8988T (cell line): ENCODE results near the gene RNF220.
"Not testable (repeated sequence)": the region's sequence is repeated elsewhere in the genome, so short reads cannot be mapped to it uniquely, and the experiment has no call there.

ENCODE experiments used
- DNase-seq: peaks from one replicate; pipeline ENCODE4 v3.0.0; 2011

Gene RNF220

DNA sequence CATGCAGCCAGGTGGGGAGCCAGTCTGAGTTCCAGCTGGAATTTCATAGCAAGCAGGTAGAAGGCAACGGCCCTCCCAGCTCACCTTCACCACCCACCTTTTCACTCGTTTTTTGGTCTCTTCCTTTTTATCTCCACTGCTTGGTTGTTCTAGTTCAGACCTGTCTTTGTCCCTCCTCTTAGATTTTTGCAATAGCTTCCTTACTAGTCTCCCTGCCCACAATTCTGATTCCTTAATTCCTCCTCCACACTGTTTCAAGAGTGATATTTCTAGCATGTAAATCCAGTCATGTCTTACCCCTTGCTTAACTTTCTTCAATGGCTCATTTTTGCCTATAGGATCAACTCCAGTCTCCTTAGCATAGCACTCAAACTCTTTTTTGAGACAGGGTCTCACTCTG, 149.7 kb downstream of the RNF220 start:
- no peak for DNase-seq

GRCh38 chr1:44557778-44558177, 152.7 kb downstream of the RNF220 start:
- no peak for DNase-seq

DNA sequence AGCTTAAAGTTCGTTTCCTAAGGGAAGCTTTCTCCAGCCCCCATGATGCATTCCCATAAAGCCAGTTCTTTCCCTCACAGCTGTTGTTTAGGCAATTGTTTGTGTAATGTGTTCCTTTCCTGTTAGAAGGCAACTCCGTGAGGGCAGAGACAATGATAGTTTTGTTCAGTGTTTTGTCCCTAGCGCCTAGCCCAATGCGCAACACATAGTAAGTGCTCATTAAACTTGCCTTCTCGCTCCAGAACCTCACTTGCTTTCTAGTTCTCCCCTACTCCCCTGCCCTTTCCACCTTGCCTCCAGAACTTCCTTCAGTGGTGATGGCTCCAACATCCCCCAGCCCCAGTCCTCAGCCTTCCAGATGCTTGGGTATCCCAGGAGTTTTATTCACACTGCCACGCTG, 153.8 kb downstream of the RNF220 start:
- DNase-seq = no peak

DNA sequence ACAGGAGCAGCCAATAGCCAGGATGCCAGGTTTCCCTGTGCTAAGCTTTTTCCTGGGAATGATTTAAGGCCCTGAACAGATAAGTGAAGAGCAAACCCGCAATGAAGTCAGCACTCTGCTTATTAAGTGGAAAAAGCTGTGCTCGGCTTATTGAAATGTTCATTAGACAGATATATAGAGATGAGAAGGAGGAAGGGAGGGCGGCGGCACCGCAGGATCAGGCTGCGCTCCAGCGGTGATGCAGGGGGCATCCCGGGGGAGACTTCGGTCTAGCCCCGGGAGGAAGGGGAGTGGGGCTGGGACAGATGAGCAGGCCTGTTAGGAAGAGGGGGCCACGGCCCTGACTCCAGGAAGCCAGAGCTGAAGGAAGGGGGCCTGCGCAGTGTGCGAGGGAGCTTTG, 154.3 kb downstream of the RNF220 start:
- DNase-seq = no peak

DNA sequence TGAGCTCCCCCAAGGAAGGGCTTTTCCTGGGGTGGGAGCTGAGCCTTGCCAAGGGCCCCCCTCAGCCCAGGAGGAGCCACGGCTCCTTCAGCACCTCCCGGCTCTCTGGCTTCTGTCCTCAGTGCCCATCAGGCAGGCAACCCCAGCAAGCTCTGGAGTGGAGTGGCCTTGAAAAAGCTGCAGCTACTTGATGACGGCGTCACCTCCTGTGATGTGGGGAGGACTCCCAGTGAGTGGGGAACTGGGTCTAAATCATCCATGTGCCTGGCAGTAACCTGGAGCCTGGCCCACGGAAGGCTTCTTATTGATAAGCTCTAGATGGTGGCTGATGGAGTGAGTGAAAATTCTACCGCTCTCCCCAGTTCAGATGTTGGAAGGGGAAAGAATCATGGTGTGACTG, 154.9 kb downstream of the RNF220 start:
- no peak for DNase-seq

DNA sequence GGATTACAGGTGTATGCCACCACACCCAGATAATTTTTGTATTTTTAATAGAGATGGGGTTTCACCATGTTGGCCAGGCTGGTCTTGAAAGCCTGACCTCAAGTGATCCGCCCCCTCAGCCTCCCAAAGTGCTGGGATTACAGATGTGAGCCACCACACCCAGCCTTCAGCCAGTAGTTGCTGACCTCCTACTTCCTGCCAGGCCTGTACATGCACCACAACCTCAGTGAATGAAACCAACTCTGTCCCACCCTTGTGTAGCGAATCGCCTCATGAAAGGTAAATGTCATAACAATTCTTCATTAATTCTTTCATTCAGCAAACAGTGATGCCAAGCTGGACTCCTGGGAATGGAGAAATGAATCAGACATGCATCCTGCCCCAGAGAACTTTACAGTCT, 155.6 kb downstream of the RNF220 start:
- DNase-seq = not testable (repeated sequence)

GRCh38 chr1:44565259-44565750, 160.2 kb downstream of the RNF220 start:
- DNase-seq = no peak

DNA sequence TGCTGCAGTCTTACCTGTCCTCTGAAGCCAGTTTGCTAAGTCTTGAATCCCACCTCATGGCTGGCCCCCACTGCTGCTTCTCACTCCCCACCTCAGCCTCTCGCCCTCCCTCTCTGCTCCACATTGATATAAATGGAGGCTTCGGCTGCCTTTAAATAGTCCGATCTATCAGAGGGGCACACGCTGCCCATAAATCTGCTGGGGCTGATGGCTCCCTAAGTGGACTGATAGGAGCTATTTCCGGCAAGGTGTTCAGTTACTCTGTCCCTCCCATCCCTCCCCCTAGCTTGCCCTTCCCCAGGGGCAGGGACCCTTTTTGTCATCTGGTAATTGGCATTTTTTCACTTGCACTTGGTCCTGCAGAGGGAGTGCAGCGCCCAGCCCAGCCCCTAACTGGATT, 160.8 kb downstream of the RNF220 start:
- DNase-seq = no peak

DNA sequence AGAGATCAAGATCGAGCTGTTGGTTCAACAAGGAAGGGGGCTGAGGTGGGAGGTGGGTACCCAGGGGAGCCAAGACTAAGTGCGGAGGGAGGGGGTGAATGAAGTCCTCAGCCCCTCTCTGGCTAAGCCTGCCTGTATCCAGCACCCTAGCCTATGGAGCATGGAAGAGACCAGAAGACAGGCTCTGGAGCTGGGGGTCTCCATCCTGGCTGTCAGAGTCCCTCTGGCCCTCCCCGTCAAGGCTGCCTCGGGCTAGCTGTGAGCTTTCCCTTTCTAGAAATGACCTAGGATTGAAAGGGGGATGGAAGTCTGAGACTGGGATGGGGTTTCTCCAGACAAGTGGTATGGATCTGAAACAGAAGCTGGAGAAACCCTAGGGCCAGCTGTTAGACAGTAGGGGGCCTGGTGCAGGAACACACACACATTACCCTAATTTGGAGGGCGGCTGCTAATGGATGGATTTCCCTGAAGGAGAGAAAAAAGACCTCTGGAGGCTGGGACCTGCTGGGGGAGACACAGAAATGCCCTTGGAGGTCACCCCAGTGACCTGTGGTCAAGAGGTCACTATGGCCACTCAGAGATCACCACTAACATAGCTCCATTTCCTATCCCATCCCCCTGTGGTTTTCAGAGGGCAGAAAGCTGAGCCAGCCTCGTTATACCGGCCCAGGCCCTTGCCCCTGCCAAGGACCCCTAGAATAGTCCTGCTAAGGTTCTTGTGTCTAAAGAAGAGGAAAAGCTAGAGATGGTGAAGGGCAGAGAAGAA, 161.4 kb downstream of the RNF220 start:
- no peak for DNase-seq

- no peak for DNase-seq
Measured at GRCh38 chr1:44568128-44568900, 163.3 kb downstream of the RNF220 start.

DNA sequence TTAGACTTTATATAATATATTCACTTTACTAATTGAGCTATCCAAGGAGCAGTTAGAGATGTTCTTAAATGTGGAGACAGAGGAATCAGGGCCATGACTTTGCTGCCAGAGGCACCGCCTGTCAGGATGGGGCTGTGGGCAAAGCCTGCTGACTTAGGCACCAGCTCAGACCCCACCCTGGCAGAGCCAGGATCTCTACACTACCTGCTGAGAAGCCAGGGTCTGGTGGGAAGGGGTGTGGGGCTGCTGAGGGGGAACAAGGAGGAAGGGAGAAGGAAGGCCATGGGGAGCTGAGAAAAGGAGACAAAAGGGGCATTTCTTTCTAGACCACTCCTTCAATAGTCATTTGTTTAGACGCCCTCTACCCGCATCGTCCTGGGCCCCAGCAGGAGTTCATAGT, 164.4 kb downstream of the RNF220 start:
- no peak for DNase-seq

DNA sequence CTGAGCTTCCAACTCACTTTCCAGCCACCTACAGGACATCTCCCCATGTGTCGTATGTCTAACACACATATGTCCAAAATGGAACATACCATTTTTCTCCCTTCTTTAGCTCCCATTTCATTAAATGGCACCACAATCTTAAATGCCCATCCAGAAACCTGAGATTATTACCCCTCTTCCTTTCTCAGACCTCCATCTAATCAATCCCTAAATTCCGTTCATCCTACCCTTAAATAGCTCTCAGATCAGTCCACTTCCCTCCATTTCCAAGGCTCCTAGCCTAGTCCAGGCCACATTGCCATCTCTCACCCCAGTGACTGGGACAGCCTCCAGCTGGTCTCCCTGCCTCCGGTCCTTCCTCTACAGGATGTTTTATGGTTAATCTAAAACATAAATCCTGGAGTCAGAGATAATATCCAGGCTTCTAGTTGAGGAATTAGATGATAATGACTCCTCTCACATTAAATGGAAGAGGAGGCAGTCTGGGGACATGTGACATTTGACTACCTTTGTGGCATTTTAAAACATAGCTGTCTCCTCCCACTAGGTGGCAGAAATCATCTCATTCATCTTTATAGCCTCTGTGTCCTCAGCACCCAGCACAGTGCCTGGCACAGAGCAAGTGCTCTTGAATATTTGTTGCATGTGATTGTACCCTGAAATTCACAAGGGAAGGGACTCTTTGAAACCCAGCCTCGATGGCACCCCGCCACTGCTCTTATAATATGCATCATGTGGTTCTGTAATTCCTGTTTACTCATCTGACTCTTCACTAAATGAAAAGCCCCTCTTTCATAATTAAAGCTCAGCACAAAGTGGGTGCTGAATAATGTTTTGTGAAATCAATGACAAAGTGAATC, 166.9 kb downstream of the RNF220 start:
- no peak for DNase-seq

GRCh38 chr1:44572572-44572879, 167.5 kb downstream of the RNF220 start:
- DNase-seq = no peak

DNA sequence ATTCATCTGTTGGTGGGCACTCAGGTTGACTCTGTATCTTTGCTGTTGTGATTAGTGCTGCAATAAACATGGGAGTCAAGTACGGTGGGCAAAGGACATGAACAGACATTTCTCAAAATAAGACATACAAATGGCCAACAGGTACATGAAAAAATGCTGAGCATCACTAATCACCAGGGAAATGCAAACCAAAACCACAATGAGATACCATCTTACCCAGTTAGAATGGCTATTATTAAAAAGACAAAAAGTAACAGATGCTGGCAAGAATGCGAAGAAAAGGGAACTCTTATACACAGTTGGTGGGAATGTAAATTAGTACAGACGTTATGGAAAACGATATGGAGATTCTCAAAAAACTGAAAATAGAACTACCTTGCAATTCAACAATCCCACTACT, 170.3 kb downstream of the RNF220 start:
- no peak for DNase-seq

DNA sequence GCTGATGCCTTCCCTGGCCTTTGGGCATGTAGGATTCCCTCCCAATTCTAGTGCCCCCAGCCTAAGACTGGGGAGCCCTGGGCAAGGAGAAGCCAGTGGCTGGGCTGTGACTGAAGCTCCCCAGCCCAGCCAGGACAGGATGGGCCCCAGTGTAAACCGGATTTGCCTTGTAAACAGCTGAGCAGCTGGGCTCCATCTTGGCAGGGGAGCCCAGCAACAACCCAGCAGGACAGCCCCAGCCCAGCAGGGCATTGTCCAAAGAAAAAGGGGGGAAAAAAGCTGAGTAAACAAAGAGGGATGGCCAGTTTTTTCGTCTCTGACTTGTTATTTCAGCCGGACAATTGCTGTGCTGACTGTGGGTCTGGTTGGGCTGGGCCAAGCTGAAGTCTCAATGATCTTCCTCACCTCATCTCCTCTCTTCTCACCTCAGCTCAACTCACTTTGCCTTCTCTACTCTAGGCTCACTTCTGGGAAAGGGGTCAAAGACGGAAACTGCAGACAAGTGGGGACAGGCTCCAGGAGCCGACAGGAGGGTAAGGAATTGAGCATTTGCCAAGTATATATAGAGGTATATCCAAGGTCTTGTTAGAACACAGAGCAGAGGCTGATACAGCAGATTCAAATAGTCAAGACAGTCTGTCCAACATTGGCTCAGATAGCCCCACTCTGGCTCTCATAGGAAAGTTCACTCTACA, 171.5 kb downstream of the RNF220 start:
- DNase-seq = no peak

DNA sequence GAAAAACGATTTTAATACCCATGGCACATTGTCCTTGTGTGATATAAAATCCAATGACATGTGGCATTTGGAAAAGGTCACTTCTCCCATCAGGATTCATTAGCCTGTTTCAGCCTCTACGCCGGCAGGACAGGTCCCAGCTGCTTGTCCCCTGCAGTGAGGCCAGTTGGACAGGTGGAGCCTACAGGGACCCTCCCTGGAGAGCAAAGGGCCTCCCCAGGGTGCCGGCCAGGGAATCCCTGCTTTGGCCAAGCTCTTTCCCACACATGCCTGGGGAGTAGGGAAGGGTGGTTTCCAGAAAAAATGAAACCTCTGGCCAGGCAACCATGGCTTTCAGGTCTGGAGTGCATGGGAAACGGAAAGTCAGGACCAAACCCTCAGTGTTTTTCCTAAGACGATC, 176.2 kb downstream of the RNF220 start:
- no peak for DNase-seq

- no peak for DNase-seq
Measured at GRCh38 chr1:44584167-44584566, 179.1 kb downstream of the RNF220 start.

DNA sequence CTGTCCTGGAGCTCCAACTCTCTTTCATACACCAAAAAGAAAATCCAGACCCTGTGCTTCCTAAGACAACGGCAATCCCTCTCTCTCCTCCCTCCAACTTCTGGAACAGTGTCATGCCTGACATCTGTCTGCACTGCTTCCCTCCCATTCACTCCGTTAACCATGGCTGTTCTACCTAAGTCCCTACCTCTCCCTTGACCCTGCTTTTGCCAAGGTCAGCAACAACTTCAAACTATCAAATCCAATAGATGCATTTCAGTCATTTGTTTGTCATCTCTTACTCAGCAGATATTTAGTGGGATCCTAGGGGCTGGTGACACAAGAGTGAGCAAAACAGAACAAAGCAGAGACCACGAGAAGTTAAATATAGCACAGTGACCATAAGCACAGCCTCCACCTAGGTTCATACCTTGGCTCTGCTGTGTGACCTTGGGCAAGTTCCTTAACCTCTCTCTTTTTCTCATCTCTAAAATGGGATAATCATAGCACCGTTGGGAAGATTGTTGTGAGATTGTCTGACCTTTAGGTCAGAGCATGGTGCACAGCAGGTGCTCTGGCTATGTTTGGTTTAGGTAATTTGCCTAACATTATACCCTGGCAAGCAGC, 180.4 kb downstream of the RNF220 start:
- no peak for DNase-seq

- no peak for DNase-seq
Measured at GRCh38 chr1:44587796-44588460, 182.9 kb downstream of the RNF220 start.

GRCh38 chr1:44588551-44589210, 183.6 kb downstream of the RNF220 start:
- DNase-seq = no peak

DNA sequence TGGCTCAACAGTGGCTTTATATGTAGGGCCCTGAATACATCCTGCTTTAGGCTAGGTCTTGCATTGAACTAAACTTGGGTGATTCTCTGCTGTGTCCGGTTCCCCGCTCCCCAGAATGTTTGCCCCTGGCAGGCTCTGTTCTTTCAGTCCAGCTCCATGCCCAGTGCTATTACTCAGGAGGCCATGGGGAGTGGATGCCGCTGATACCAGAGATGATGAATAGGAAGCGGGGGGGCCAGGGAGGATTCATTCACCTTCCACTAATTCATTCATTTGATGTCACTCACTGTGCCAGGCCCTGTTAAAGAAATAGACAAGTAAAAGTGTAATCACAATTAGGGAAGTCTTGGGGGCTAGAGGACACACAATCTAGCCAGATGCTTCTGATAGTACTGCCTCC, 185.4 kb downstream of the RNF220 start:
- DNase-seq = no peak
